HEK293T (cell line): Measurements from ENCODE around the gene SH3RF1.

Experiments used
- CTCF ChIA-PET: fragments of 350-600 bp; formaldehyde crosslinking; extraction: SDS; loops from one replicate; lab custom pipeline; 2021; ENCODE audit warnings: antibody characterized with exemption, inconsistent platforms; lab: Yijun Ruan, JAX
- POLR2A ChIA-PET: fragments of 350-600 bp; formaldehyde crosslinking; extraction: SDS; loops from one replicate; lab custom pipeline; 2020; ENCODE audit warnings: antibody characterized with exemption, inconsistent platforms; lab: Yijun Ruan, JAX
- DNase-seq: peaks from one replicate; pipeline ENCODE4 v3.0.0; 2012; ENCODE audit warnings: mixed read lengths; ENCODE audit errors: extremely low spot score
- ARNT ChIP-seq: fragments of 450-650 bp; IDR thresholded peaks from 2 replicates; pipeline ENCODE4 v1.6.1; 2017; ENCODE audit warnings: mild to moderate bottlenecking
- BHLHE40 ChIP-seq: fragments of 450-650 bp; IDR thresholded peaks from 2 replicates; pipeline ENCODE4 v1.6.1; 2016; ENCODE audit warnings: mild to moderate bottlenecking, moderate library complexity, borderline replicate concordance
- CTBP1 ChIP-seq: fragments of 450-650 bp; IDR thresholded peaks from 2 replicates; pipeline ENCODE4 v1.6.1; 2016; ENCODE audit warnings: borderline replicate concordance
- ELF4 ChIP-seq: fragments of 450-650 bp; IDR thresholded peaks from 2 replicates; pipeline ENCODE4 v1.6.1; 2017; ENCODE audit warnings: antibody characterized with exemption
- FOXA1 ChIP-seq: fragments of 450-650 bp; IDR thresholded peaks from 2 replicates; pipeline ENCODE4 v1.6.1; 2016; ENCODE audit warnings: mild to moderate bottlenecking
- FOXK2 ChIP-seq: fragments of 450-650 bp; IDR thresholded peaks from 2 replicates; pipeline ENCODE4 v1.6.1; 2016; ENCODE audit warnings: mild to moderate bottlenecking
- FOXM1 ChIP-seq: fragments of 450-650 bp; IDR thresholded peaks from 2 replicates; pipeline ENCODE4 v1.6.1; 2017; ENCODE audit warnings: mild to moderate bottlenecking, borderline replicate concordance
- HDGF ChIP-seq: fragments of 450-650 bp; IDR thresholded peaks from 2 replicates; pipeline ENCODE4 v1.6.1; 2017; ENCODE audit warnings: antibody characterized with exemption, borderline replicate concordance
- L3MBTL2 ChIP-seq: fragments of 450-650 bp; conservative IDR thresholded peaks from 2 replicates; pipeline ENCODE4 v1.6.1; 2016; ENCODE audit warnings: mild to moderate bottlenecking
- LEF1 ChIP-seq: fragments of 450-650 bp; IDR thresholded peaks from 2 replicates; pipeline ENCODE4 v1.6.1; 2017; ENCODE audit warnings: mild to moderate bottlenecking, borderline replicate concordance
- NFRKB ChIP-seq: fragments of 450-650 bp; IDR thresholded peaks from 2 replicates; pipeline ENCODE4 v1.6.1; 2016; ENCODE audit warnings: mild to moderate bottlenecking, moderate library complexity
- SP1 ChIP-seq: fragments of 450-650 bp; IDR thresholded peaks from 2 replicates; pipeline ENCODE4 v1.6.1; 2017
- SUZ12 ChIP-seq: fragments of 450-650 bp; IDR thresholded peaks from 2 replicates; pipeline ENCODE4 v1.6.1; 2016; ENCODE audit warnings: mild to moderate bottlenecking
- TARDBP ChIP-seq: fragments of 450-650 bp; IDR thresholded peaks from 2 replicates; pipeline ENCODE4 v1.6.1; 2016
- ZNF384 ChIP-seq: fragments of 450-650 bp; IDR thresholded peaks from 2 replicates; pipeline ENCODE4 v1.6.1; 2016
- TF ChIP-seq, protein P1 (sequence below): fragments of 450-650 bp; IDR thresholded peaks from 2 replicates; pipeline ENCODE4 v1.6.1; 2016

SH3RF1 gene

DNA sequence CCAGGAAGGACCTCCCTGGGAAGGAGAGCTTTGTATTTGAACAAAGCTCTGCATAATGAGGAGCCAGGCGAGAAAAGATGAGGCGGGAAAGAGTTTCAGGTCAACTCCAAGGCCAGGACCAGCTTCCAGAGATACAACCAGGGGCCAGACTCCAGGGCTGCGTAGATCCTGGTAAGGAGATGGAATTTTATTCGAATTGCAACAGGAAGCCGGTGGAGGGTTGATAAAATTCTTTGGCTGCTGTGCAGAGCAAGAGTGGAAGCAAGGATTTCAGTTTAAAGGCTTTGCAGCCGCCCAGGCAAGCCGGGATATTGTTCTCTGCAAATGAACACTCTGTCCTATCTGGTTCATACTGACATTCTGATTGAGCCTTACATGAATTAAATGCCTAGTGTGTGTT lies 220.5 kb downstream of the SH3RF1 start:
- TF ChIP-seq FOXK2 (no peak), SUZ12 (no peak)
- POLR2A ChIA-PET = interaction anchor here (1.4 kb wide), 1 partner anchor 17 kb away, joined by 3 read pairs; no protein-coding TSS in a partner anchor
- DNase-seq = no peak
- CTCF ChIA-PET = no interaction called here

- ChIA-PET CTCF (no interaction called here), POLR2A (no interaction called here)
- no peak for DNase-seq
- TF ChIP-seq BHLHE40 (no peak), LEF1 (no peak), FOXA1 (no peak), ARNT (no peak), L3MBTL2 (no peak), HDGF (no peak), ELF4 (no peak), ZNF384 (no peak), FOXM1 (no peak), FOXK2 (no peak), TARDBP (no peak), CTBP1 (no peak), SUZ12 (no peak), SP1 (no peak)
- TF ChIP-seq, protein P1, sequence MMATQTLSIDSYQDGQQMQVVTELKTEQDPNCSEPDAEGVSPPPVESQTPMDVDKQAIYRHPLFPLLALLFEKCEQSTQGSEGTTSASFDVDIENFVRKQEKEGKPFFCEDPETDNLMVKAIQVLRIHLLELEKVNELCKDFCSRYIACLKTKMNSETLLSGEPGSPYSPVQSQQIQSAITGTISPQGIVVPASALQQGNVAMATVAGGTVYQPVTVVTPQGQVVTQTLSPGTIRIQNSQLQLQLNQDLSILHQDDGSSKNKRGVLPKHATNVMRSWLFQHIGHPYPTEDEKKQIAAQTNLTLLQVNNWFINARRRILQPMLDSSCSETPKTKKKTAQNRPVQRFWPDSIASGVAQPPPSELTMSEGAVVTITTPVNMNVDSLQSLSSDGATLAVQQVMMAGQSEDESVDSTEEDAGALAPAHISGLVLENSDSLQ = no peak
These were observed 221.8 kb downstream of the SH3RF1 start for GRCh38 chr4:169048868-169049414.

DNA sequence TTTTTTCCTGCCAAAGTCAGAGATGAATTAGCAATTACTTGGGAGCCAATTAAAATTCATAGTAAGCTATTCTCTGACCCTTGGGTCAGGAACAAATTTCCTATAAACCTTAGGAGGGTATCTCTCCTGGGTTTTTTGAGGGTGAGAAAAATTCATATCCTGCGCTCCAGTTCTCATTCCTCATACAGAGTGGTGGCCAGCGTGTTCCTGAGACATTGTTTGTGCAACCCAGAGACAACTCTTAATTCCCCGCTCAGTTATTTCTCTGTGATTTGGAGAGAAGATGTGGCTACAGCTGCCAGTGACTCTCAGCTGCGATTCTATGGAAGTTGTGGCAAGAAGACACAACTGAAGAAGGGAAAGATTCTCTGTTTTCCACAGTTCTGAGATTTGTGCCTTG lies 222.8 kb downstream of the SH3RF1 start:
- no peak for TF ChIP-seq HDGF
- ChIA-PET POLR2A (interaction anchor here (1.2 kb wide), 1 partner anchor 38 kb away, joined by 4 read pairs; the partner anchor contains the start of gene CBR4), CTCF (interaction anchor here (0.6 kb wide), 1 partner anchor 488 kb away, joined by 6 read pairs; no protein-coding TSS in a partner anchor)
- DNase-seq = no peak

DNA sequence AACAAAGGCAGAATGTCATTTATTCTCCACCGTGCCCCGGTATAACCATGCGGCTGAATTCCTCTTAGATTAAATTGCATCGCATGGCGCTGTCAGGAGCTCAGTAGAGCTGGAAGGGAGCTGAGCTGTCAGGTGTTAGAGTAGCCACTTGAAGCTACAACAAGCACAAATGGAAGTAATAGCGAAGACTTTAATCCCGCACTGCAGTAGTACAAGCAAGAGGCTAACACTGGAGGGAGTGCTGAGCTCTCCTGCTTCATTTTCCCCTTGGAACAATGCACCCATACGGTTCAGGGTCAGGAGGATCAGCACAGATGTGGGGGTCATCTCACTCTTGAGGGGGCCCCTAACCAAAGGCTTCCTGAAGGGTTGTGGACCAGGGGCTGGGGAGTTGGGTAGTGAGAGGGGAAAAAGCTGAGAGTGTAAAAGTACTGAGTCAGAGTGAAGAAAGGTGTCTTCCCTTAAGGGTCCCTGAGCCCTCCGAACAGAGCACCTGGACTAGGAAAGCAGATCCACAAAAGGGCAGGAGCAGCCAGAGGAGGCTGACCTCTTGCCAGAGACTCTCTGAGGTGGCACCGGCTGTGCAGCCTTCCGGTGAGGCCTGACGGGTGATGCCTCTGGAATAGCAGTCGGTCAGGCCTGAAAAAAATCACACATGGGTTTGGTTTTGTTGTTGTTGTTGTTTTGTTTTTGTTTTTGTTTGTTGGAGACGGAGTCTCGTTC lies 224.7 kb downstream of the SH3RF1 start:
- no peak for TF ChIP-seq SUZ12
- no peak for TF ChIP-seq FOXK2
- no peak for TF ChIP-seq HDGF
- no peak for TF ChIP-seq ZNF384
- TF ChIP-seq ARNT = no peak
- TF ChIP-seq SP1 = no peak
- TF ChIP-seq CTBP1 = no peak
- no peak for TF ChIP-seq ELF4
- no peak for TF ChIP-seq FOXA1
- TF ChIP-seq FOXM1 = no peak
- TF ChIP-seq LEF1 = no peak
- no peak for TF ChIP-seq L3MBTL2
- no peak for TF ChIP-seq TARDBP
- TF ChIP-seq BHLHE40 = no peak
- TF ChIP-seq, protein P1 = no peak
- no peak for TF ChIP-seq NFRKB

DNA sequence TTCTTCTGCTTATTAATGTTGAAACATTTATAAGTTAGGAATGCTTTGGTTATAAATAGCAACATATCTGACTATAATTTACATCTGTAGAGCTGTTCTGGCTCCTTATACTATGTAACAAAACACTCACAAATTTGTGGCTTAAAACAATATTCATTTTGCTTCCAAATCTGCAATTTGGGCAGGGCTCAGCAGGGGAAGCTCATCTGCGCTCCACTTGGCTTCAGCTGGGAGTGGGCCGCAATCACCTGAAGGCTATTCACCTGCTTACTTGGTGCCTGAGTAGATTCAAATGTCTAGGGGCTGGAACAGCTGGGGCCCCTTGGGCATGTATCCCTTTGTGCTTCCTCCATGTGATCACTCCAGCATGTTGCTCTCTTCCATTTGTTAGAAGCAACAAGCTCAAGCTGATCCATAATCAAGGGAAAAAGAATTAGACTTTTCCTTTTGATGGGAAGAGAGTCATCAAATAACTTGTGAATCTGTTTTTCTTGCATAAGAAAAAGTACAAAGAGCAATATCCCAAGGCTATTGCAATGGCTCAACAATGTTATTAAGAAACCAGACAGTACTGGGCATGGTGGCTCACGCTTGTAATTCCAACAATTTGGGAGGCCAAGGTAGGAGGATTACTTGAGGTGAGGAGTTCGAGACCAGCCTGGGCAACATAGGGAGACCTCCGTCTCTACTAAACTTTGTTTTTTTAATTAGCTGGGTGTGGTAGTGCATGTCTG lies 225.9 kb downstream of the SH3RF1 start:
- ChIA-PET CTCF (interaction anchor here (0.7 to 1.3 kb wide), 2 partner anchors 11 to 530 kb away, joined by 3 to 4 read pairs; no protein-coding TSS in a partner anchor), POLR2A (interaction anchor here (0.9 kb wide), 1 partner anchor 11 kb away, joined by 7 read pairs; no protein-coding TSS in a partner anchor)
- TF ChIP-seq CTBP1 (no peak), SUZ12 (no peak), FOXK2 (no peak), TARDBP (no peak), FOXM1 (no peak), NFRKB (no peak), ZNF384 (no peak), ELF4 (no peak), SP1 (no peak), LEF1 (no peak), ARNT (no peak), FOXA1 (no peak), L3MBTL2 (no peak), BHLHE40 (no peak)
- DNase-seq = no peak

More for the DNA sequence above, 224.7 kb downstream of the SH3RF1 start:
- ChIA-PET POLR2A (no interaction called here), CTCF (interaction anchor here (0.9 kb wide), 1 partner anchor 18 kb away, joined by 3 read pairs; no protein-coding TSS in a partner anchor)
- no peak for DNase-seq
